GM21360 (cell line): ENCODE results near the gene DNAH10.

ENCODE experiments used
- ATAC-seq: cut with Tn5 transposase; IDR thresholded peaks from one replicate; pipeline ENCODE4 v1.9.1; 2021; ENCODE audit warnings: mild to moderate bottlenecking, moderate library complexity; ENCODE audit not compliant: unreplicated experiment

Gene DNAH10

DNA sequence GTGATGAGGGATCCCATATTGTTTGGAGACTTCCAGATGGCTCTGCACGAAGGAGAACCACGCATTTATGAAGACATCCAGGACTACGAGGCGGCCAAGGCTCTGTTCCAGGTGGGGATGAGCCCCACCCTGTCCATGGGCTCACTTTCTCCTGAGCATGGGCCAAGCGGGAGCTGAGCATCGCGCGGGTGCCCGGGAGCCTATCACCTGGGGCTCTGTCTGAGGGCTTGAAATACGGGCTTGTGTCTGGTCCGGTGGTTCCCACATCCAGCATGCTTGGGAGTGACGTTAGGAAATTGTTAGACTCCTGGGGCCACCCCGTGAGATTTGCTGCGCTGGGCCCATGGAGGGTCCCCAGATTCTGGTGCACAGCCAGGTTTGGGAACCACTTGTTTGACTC, 117.6 kb downstream of the DNAH10 start:
- no peak for ATAC-seq

DNA sequence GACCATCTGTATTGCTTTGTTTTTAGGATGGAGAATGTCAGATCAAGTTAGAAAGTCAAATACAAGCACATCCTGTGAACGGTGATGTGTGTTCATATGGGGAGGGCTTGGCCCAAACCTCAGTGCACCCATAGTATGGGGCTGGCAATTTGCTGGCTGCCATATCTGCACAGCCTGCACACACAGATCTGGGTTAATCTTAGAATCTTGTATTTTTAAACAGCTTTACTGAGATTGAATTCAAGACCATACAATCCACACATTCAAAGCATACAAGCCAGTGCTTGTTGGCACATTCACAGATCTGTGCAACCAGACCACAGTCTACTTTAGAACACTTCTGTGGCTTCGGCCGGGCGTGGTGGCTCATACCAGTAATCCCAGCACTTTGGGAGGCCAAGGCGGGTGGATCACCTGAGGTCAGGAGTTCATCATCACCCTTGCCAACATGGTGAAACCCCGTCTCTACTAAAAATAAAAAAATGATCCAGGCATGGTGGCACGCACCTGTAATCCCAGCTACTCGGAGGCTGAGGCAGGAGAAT, 120.1 kb downstream of the DNAH10 start:
- no peak for ATAC-seq

DNA sequence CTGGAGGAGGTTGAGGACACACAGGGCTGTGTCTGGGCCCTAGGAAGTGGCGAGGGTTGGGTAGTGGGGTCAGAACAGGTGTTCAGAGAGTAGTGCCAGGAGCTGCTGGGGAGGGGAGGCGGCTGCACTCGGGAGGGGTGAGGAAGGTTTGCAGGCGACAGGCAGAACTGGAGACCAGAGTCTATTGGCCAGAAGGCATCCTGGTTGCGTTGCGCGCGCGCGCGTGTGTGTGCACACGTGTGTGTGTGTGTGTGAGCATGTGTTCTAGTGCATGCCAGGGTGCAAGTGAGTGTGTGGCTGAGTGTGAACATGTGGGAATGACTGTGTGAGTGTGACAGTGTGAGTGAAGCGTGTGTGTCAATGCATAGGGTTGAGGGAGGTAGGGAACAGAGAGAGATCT, 124.2 kb downstream of the DNAH10 start:
- no peak for ATAC-seq

DNA sequence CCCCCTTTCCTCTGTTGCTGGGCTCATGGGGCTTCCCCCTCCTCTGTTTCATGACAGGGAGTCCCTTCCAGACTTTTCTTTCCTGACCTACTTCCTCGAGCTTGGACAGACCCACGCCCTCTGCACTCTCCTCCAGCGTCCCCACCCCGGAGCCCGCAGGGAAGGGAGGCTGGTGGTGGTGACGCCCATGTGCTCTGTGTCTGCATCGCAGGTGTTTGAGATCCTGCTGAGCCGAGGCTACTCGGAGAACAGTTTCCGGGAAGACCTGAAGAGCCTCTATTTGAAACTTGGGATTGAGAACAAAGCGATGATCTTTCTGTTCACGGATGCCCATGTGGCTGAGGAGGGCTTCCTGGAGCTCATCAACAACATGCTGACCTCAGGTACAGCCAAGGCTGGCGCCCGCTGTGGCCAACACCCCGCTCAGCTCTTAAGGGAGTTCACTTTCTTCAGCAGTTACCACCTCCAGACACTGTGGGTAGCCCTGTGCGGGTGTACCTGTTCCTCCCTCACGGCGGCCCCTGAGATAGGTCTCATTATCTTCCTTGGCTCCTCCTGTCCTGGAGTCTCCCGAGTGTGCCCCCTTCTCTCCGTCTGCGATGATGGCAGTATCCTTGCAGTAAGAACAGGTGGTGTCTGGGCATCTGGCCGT, 125.0 kb downstream of the DNAH10 start:
- ATAC-seq, result no peak

DNA sequence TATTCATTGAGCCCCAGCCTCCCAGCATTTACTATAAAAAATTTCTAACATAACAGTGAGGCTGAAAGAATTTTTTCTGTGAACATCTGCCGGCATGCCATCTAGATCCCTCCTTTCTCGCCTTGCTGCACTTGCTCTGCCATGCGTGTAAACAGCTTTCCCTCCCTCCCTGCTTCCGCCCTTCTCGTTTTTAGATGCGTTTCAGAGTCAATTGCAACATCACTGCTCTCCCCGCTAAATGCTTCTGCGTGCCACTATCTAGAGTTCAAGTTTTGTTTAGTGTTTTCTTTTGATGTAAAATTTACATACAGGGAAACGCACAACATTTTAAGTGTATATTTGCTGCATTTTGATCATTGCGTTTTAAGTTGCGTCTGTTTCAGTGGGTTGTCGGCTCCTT, 126.9 kb downstream of the DNAH10 start:
- ATAC-seq, result no peak

DNA sequence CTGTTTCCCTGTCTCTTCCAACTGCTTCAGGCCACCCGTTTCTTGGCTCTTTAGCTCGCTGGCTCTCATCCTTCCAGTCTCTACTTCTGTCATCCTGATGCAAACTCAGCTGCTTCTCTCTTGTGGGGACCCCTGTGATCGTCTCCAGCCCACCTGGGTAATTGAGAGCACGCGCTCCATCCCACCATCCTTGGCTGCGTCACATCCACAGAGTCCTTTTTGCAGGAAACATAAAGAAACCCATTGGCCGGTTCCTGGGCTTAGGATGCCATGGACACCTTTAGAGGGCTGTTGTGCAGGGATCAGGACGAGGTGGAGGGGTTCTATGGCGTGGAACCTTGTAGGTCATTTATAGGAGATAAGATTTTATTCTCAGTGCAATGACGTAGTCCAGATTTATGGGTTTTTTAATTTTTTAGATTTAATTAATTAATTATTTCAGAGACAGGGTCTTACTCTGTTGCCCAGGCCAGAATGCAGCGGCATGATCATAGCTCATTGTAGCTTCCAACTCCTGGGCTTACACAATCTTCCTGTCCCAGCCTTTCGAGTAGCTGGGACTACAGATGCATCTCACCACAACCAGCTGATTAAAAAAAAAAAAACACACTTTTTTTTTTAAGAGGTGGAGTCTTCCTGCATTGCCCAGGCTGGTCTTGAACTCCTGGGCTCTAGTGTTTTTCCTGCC, 127.9 kb downstream of the DNAH10 start:
- no peak for ATAC-seq

DNA sequence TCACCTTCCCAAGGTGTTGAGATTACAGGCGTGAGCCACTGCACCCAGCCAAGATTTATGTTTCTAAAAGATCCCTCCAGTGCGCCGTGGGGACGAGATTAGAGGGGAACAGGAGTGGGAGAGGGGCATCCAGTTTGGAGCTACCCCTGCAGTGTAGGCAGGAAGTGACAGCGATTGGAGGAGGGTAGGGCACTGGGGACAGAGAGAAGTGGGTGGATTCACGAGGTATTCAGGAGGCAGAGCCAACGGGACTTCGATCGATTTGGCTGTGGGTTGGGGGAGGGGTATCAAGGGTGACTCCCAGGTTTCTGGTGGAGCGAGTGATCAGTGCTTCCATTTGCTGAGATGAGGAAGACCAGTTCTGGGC, 128.4 kb downstream of the DNAH10 start:
- ATAC-seq, result no peak

DNA sequence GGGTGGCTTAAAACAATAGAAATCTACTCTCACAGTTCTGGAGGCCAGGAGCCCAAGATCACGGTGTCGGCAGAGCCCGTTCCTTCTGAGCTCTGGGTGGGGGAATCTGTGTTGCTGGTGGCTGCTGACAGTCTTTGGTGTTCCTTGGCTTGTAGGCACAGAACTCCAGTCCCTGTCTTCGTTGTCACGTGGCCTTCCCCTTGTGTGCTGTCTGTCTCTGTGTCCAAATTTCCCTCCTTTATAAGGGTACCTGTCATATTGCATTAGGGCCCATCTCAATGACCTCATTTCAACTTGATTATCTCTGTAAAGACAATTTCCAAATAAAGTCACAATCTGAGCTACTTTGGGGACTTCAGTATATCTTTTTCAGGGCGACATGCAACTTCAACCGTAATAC, 128.9 kb downstream of the DNAH10 start:
- ATAC-seq, result no peak

DNA sequence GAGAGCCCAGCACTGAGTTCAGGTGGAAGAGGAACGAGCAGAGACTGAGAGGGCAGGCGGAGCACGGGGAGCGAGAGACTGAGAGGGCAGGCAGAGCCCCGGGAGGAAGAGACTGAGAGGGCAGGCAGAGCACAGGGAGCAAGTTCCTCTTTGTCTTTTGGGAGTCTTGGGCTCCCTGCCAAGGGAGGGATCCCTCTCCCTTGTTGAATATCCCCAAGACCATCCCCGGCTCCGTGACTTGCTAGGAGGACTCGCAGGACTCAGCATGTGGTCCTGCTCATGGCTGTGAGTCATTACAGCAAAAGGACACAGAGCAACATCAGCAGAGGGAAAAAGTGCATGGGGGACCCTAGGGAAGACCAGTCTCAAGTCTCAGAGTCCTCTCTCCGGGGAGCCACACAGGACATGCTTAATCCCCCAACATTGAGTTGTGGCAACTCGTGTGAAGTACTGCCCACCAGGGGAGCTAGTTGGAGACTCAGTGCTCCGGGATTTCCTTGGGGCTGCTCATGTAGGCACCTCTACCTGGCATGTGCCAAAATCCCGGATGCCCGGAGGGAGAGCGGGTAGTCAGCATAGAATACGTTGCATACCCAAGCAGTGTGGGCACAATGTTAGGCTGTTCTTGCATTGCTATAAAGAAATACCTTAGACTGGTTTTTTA, 129.5 kb downstream of the DNAH10 start:
- no peak for ATAC-seq

DNA sequence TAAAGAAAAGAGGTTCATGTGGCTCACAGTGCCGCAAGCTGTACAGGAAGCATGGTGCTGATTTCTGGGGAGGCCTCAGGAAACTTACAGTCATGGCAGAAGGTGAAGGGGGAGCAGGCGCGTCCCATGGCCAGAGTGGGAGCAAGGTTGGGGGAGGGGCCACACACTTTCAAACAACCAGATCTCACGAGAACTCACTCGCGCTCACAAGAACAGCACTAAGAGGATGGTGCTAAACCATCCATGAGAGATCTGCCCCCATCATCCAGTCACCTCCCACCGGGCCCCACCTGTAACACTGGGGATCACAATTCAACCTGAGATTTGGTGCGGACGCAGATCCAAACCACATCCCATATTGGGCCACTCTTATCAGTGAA, 130.1 kb downstream of the DNAH10 start:
- ATAC-seq, result no peak

DNA sequence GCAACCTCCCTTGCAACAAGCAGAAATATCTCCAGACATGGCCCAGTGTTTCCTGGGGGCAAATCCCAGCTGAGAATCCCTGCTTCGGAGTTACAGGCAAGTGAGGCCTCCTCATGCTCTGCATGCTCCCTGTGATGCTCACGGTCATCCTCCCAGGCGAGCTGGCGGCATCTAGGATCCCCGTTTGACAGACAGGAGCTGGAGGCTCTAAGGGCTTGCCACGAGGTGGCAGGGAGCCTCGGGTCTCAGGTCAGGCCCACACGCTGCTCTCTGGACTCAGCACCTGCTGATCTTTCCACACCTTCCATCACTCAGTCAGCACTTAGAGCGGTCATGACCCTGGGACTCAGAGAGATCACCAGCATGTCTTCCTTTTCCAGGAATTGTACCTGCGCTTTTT, 130.8 kb downstream of the DNAH10 start:
- ATAC-seq, result no peak

DNA sequence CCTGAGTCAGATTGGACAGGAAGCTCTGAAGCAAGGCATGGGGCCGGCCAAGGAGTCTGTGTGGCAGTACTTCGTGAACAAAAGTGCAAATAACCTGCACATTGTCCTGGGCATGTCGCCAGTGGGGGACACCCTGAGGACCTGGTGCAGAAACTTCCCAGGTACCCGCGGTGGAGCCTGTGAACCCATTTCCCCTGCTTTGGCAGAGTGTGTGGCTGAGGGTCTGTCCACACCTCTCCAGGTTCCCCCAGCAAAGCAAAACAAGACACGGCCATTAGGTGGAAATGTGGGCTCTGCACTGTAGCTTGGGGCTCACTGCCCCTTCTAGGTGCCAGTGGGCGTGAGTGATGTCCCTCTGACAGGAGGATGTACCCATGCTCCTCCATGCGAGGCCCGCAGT, 131.2 kb downstream of the DNAH10 start:
- ATAC-seq, result no peak

DNA sequence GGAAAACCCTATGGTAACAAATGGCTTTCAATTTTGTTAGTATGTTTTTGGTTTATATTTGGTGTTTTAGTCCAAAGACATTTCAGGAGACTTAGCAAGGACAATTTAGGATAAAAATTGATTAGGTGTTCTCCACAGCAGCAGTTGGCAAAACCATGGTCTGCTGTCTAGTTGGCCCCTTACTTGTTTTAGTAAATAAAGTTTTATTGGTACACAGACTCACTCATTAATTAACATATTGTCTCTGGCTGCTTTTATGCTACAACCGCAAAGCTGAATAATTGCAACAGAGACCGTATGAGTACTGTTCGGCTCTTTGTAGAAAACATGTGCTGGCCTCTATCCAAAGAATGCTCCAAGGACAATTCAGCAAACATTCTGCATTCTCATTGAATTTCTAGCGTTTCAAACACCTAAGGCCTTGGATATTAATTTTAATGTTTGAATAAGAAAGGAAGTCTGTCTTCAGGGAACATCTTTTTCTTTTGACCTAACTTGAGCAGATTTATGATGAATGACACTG, 132.8 kb downstream of the DNAH10 start:
- ATAC-seq, result no peak

DNA sequence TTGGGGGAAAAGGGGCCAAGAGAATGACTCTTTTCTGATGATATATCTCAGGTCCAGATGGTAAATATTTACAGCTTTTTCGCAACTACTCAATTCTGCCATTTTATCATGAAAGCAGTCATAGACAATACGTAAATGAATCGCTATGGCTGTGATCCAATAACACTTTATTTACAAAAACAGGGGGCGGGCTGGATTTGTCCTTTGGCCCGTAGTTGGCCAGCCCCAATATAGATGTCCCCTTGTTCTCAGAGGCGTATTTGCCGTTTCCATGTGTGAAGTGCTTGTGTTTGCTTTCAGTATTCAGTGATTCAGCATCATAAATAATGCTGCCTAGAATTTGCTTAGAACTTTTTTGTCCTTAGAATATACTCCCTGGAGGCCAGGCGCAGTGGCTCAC, 133.3 kb downstream of the DNAH10 start:
- no peak for ATAC-seq

DNA sequence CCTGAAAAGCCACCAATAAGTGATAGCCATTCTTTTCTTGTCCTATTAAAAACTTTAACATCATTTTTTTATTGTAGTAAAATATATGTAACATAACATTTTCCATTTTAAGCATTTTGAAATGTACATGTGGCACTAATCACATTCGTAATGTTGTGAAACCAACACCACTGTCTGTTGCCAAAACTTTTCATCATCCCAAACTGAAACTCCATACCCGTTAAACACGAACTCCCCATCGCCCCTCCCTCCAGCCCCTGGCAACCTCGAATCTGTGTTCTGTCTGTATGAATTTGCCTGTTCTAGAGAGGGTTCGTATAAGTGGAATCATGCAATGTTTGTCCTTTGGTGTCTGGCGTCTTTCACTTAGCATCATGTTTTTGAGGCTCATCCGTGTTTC, 134.7 kb downstream of the DNAH10 start:
- no peak for ATAC-seq

DNA sequence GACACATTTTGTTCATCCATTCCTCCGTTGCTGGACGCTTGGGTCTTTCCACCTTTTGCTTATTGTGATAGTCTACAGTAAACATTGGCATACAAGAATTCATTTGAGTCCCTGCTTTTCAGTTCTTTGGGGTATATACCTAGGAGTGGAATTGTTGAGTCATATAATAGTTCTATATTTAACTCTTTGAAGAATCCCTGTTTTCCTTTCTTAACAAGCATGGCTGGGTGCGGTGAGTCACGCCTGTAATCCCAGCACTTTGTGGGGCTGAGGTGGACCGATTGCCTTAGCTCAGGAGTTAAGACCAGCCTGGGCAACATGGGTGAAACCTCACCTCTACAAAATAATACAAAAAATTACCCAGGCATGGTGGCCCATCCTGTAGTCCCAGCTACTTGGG, 135.1 kb downstream of the DNAH10 start:
- no peak for ATAC-seq

DNA sequence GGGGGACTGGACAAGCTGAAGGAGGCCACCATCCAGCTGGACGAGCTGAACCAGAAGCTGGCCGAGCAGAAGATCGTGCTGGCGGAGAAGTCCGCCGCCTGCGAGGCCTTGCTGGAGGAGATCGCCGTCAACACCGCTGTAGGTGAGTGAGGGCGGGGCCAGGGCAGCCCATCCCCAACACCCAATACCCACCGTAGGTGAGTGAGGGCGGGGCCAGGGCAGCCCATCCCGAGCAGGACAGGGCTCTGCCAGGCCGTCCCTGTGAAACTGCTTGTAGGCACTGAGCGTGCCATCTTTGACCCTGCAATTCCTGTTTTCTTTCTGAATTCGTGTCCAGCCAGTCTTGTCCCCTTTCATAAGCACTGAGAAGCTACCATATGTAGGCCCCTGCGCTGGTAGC, 136.6 kb downstream of the DNAH10 start:
- no peak for ATAC-seq

DNA sequence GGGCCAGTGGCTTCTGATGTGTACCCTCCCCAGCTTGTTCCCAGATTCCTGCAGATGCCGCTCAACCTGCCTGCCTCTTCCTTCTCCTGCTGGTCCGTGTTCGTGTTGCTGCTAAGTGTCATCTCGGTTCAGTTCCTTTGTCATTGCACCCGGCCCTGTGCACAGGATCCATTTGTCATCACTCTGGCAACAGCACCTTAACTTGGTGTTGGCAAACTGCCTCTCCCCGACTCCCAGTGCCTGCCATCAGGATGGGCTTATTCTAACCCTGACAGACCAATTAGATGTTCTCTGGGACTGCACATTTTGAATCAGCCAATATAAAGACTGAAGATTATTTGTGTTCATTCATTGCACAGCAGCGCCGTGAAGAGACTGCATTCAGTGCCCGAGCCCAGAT, 137.3 kb downstream of the DNAH10 start:
- no peak for ATAC-seq

DNA sequence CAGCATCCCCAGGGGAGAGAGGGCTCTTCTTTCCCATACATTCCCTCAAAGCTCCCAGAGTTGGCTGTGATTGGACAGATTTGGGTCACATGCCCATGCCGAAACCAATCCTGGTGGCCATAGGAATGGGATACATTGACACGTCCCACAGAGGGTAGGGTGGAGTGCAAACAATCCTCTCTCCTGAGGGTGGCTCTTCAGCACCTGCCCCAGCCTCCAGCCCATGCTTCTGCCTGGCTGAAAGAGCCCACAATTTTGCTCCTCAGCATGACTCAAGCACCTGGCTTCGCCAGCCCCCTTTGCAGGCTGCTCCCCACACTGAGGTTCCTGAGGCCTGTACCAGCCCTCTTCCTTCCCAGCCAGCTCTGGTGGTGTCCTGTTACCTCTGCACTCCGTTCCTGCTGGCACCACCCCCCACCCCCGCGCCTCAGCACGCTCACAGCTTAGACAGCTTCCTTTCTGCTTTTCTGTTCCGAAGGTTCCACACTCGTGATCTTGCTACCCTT, 138.8 kb downstream of the DNAH10 start:
- ATAC-seq, result no peak

DNA sequence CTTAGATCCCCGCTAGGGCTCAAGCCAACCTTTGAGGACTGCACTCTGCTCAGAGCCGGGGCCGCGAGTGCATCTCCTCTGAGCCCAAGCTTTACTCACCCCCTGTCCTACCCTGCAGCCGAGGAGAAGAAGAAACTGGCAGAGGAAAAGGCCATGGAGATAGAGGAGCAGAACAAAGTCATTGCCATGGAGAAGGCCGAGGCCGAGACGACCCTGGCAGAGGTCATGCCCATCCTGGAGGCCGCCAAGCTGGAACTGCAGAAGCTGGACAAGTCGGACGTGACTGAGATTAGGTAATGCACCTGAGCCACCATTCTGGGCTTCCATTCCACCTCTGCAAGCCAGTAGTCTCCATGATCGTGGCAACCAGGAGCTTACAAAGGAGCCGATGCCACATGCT, 140.7 kb downstream of the DNAH10 start:
- ATAC-seq, result no peak

DNA sequence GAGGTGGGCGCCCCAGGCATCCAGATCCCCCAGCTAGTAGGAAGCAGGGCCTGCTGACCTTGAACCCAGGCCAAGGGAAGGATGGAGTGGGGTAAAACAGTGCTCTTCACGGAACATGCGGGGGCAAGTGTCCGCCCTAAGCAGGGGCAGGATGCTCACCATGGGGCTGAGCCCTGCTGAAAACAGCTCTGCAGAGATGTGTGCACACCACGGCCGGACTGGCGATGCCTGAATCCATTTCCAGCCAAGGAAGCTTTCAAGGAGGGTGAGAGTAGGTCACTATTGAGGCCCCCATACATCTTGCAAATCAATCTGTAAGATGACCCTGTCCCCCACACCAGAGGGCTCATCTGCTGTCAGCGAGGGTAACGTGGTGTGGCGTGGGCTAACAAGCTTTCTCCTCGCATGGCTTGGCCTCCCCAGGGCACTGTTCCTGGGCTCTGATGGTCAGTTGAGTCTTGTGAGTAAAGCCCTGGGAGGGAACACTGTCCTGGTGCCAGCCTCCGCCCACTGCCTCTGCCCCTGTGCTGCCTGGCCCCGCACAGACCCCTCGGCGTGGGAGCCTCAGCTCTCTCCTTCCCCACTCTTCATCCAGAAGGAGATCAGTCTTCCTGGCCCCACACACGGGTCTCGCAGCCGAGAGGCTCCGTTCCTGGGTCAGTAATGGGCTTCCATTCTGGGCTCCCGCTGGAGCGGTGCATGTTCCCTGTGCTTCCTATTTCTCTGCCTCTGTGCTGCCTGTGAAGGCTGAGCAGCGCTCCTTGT, 141.4 kb downstream of the DNAH10 start:
- no peak for ATAC-seq
